IMR-90 (cell line): Measurements from ENCODE around the gene CD244. TPM values are rescaled to one million over a fixed set of nuclear protein-coding genes. Genes with fewer than 3 reads are reported as not detected.

ENCODE experiments used
- ATAC-seq: fragments of 200-7000 bp; cut with Tn5 transposase; 2 replicates; pipeline ENCODE4 v1.9.1; 2020; ENCODE audit warnings: low read depth, mild to moderate bottlenecking, moderate library complexity
- BruUV-seq: library from RNA; stranded (reverse); fragments of 400-500 nt; replicated peaks from 2 replicates; lab custom pipeline; 2021; lab: Mats Ljungman, UMichigan
- CTCF ChIA-PET: fragments of 300-600 bp; formaldehyde crosslinking; extraction: SDS; loops from one replicate; lab custom pipeline; 2021; ENCODE audit warnings: antibody characterized with exemption; lab: Yijun Ruan, JAX
- POLR2A ChIA-PET: fragments of 300-600 bp; sonication (Branson Sonifier 250); formaldehyde crosslinking; loops from one replicate; lab custom pipeline; 2022; ENCODE audit warnings: antibody characterized with exemption; ENCODE audit not compliant: unreplicated experiment; lab: Charles Lee
- DNase-seq: peaks from one replicate; pipeline ENCODE4 v3.0.0; 2013
- H2AFZ ChIP-seq: replicated peaks from 2 replicates; pipeline ENCODE3; 2013; ENCODE audit warnings: low read length, mild to moderate bottlenecking; ENCODE audit not compliant: poor library complexity
- H2AK5ac ChIP-seq: 2 replicates; pipeline ENCODE4 v1.6.1; 2013; ENCODE audit warnings: low read depth, low read length, inconsistent platforms
- H2AK9ac ChIP-seq: replicated peaks from 2 replicates; pipeline ENCODE3; 2013; ENCODE audit warnings: mild to moderate bottlenecking, low read depth, low read length, moderate library complexity; ENCODE audit not compliant: poor library complexity
- H2BK120ac ChIP-seq: 2 replicates; pipeline ENCODE4 v1.6.1; 2013; ENCODE audit warnings: low read depth, low read length, inconsistent platforms
- H2BK15ac ChIP-seq: 3 replicates; pipeline ENCODE4 v1.6.1; 2013; ENCODE audit warnings: low read depth, low read length, inconsistent platforms
- H2BK20ac ChIP-seq: 2 replicates; pipeline ENCODE4 v1.6.1; 2013; ENCODE audit warnings: low read depth, mild to moderate bottlenecking, inconsistent platforms, low read length, moderate library complexity
- H2BK5ac ChIP-seq: 2 replicates; pipeline ENCODE4 v1.6.1; 2013; ENCODE audit warnings: mild to moderate bottlenecking, low read depth, low read length, inconsistent platforms; ENCODE audit not compliant: poor library complexity, severe bottlenecking
- H3K14ac ChIP-seq: replicated peaks from 2 replicates; pipeline ENCODE4 v1.6.1; 2013; ENCODE audit warnings: low read depth, low read length, inconsistent platforms
- H3K18ac ChIP-seq: 2 replicates; pipeline ENCODE4 v1.6.1; 2013; ENCODE audit warnings: low read depth, low read length, control low read depth
- H3K23ac ChIP-seq: 2 replicates; pipeline ENCODE4 v1.6.1; 2013; ENCODE audit warnings: low read depth, low read length, inconsistent platforms
- H3K27ac ChIP-seq: 2 replicates; pipeline ENCODE4 v1.5.1; 2013; ENCODE audit warnings: mild to moderate bottlenecking, control low read depth, low read length; ENCODE audit not compliant: insufficient read depth
- H3K27me3 ChIP-seq: 2 replicates; pipeline ENCODE4 v1.6.1; 2013; ENCODE audit warnings: low read length; ENCODE audit not compliant: control insufficient read depth, insufficient read depth
- H3K36me3 ChIP-seq: 2 replicates; pipeline ENCODE4 v1.6.1; 2013; ENCODE audit warnings: low read length, mixed read lengths; ENCODE audit not compliant: control insufficient read depth, insufficient read depth
- H3K4ac ChIP-seq: 2 replicates; pipeline ENCODE4 v1.6.1; 2013; ENCODE audit warnings: low read depth, low read length, inconsistent platforms
- H3K4me1 ChIP-seq: 2 replicates; pipeline ENCODE4 v1.6.1; 2013; ENCODE audit warnings: low read length, mixed read lengths; ENCODE audit not compliant: control insufficient read depth, insufficient read depth
- H3K4me2 ChIP-seq: 2 replicates; pipeline ENCODE4 v1.6.1; 2013; ENCODE audit warnings: low read depth, mild to moderate bottlenecking, control low read depth, low read length, moderate library complexity
- H3K4me3 ChIP-seq: 2 replicates; pipeline ENCODE4 v1.5.1; 2013; ENCODE audit warnings: low read depth, mild to moderate bottlenecking, control low read depth, low read length, moderate library complexity; ENCODE audit not compliant: insufficient read depth
- H3K56ac ChIP-seq: 2 replicates; pipeline ENCODE4 v1.6.1; 2013; ENCODE audit warnings: low read length, inconsistent platforms; ENCODE audit not compliant: insufficient read depth; ENCODE audit errors: extremely low read depth
- H3K79me1 ChIP-seq, 2 experiments: 2 replicates each; pipeline ENCODE4 v1.6.1; 2013; ENCODE audit warnings: low read length in 2 of 2, inconsistent platforms in 1 of 2, low read depth in 1 of 2
- H3K9ac ChIP-seq: 2 replicates; pipeline ENCODE4 v1.6.1; 2013; ENCODE audit warnings: low read depth, low read length, control low read depth
- H3K9me1 ChIP-seq: 2 replicates; pipeline ENCODE4 v1.6.1; 2013; ENCODE audit warnings: low read length, inconsistent platforms; ENCODE audit not compliant: insufficient read depth
- H3K9me3 ChIP-seq: 2 replicates; pipeline ENCODE4 v1.6.1; 2013; ENCODE audit warnings: low read length; ENCODE audit not compliant: control insufficient read depth, insufficient read depth
- H4K20me1 ChIP-seq: 2 replicates; pipeline ENCODE4 v1.6.1; 2013; ENCODE audit warnings: low read length, inconsistent platforms; ENCODE audit not compliant: insufficient read depth
- H4K5ac ChIP-seq: 2 replicates; pipeline ENCODE4 v1.6.1; 2013; ENCODE audit warnings: mild to moderate bottlenecking, low read depth, low read length, control low read depth
- H4K8ac ChIP-seq, 2 experiments: 2 replicates each; pipeline ENCODE4 v1.6.1; 2013; ENCODE audit warnings: low read depth in 2 of 2, low read length in 2 of 2, control low read depth in 1 of 2, inconsistent platforms in 1 of 2
- H4K91ac ChIP-seq: 2 replicates; pipeline ENCODE4 v1.6.1; 2013; ENCODE audit warnings: low read depth, low read length, inconsistent platforms; ENCODE audit not compliant: insufficient read depth
- BHLHE40 ChIP-seq: fragments of 150-350 bp; IDR thresholded peaks from 2 replicates; pipeline ENCODE4 v1.6.1; 2016; ENCODE audit warnings: mild to moderate bottlenecking, low read depth, low read length
- CEBPB ChIP-seq: IDR thresholded peaks from 2 replicates; pipeline ENCODE4 v1.6.1; 2012; ENCODE audit warnings: low read depth, low read length, improper control_type of control experiment
- CHD1 ChIP-seq: IDR thresholded peaks from 2 replicates; pipeline ENCODE4 v1.6.1; 2012; ENCODE audit warnings: low read depth, low read length, improper control_type of control experiment
- FOS ChIP-seq: fragments of 150-350 bp; IDR thresholded peaks from 2 replicates; pipeline ENCODE4 v1.6.1; 2016; ENCODE audit warnings: low read depth, low read length
- MAFK ChIP-seq: IDR thresholded peaks from 2 replicates; pipeline ENCODE4 v1.6.1; 2012; ENCODE audit warnings: low read depth, low read length, improper control_type of control experiment
- MAZ ChIP-seq: IDR thresholded peaks from 2 replicates; pipeline ENCODE4 v1.6.1; 2012; ENCODE audit warnings: low read depth, mild to moderate bottlenecking, low read length, improper control_type of control experiment, moderate library complexity, borderline replicate concordance
- MXI1 ChIP-seq: IDR thresholded peaks from 2 replicates; pipeline ENCODE4 v1.6.1; 2012; ENCODE audit warnings: low read depth, mild to moderate bottlenecking, low read length, moderate library complexity, borderline replicate concordance
- POLR2A ChIP-seq: IDR thresholded peaks from 2 replicates; pipeline ENCODE4 v1.6.1; 2012; ENCODE audit warnings: mild to moderate bottlenecking, low read depth, low read length
- RCOR1 ChIP-seq: IDR thresholded peaks from 2 replicates; pipeline ENCODE4 v1.6.1; 2012; ENCODE audit warnings: mild to moderate bottlenecking, low read length, improper control_type of control experiment; ENCODE audit not compliant: insufficient replicate concordance
- RFX5 ChIP-seq: IDR thresholded peaks from 2 replicates; pipeline ENCODE4 v1.8.0; 2012; ENCODE audit warnings: low read depth, mild to moderate bottlenecking, low read length, moderate library complexity
- SMC3 ChIP-seq: fragments of 150-350 bp; IDR thresholded peaks from 2 replicates; pipeline ENCODE4 v1.6.1; 2016; ENCODE audit warnings: low read depth, mild to moderate bottlenecking, antibody characterized with exemption, low read length, moderate library complexity
- whole genome bisulfite sequencing, 2 experiments: methylation state at CpG; one replicate each; pipeline versions ENCODE4 v1.1.5 to v1.1.7; 2013; ENCODE audit warnings: missing lambda C conversion rate in 2 of 2; ENCODE audit not compliant: insufficient read length in 1 of 2; ENCODE audit errors: extremely low coverage in 2 of 2; 5-methylcytosine and 5-hydroxymethylcytosine counted together
- dilution Hi-C: fragments of 300-500 bp; cut with HindIII; formaldehyde crosslinking; loops from one replicate; pipeline ENCODE4 v1.14.3; 2018; ENCODE audit warnings: low sequenced_read_pairs; ENCODE audit not compliant: unreplicated experiment
- in situ Hi-C: fragments of 300-500 bp; cut with MboI; formaldehyde crosslinking; loops from 3 replicates; pipeline ENCODE4 v1.14.3; 2019; ENCODE audit warnings: low sequenced_read_pairs, inconsistent platforms, mixed read lengths
- intact Hi-C: fragments of 100-400 bp; cut with micrococcal nuclease; formaldehyde crosslinking; loops from 2 replicates; pipeline ENCODE4 v1.10.0; 2022
- polyA plus RNA-seq, 3 experiments: library from polyadenylated mRNA; depleted of rRNA; stranded (reverse); fragments of >200 nt; gene quantifications; 2 replicates each; pipeline ENCODE4 v1.2.3, GENCODE V29; 2012; ENCODE audit warnings: low replicate concordance in 1 of 3
- total RNA-seq: library from RNA; depleted of rRNA; stranded (reverse); fragments of >200 nt; gene quantifications from 2 replicates; pipeline ENCODE4 v1.2.3, GENCODE V29; 2012
- TF ChIP-seq, protein P1 (sequence below): fragments of 150-350 bp; IDR thresholded peaks from 2 replicates; pipeline ENCODE4 v1.6.1; 2016; ENCODE audit warnings: low read depth, mild to moderate bottlenecking, low read length, moderate library complexity, borderline replicate concordance
- TF ChIP-seq, protein P2 (sequence below): conservative IDR thresholded peaks from 2 replicates; pipeline ENCODE4 v1.5.1; 2012; ENCODE audit warnings: mild to moderate bottlenecking, low read depth, low read length, improper control_type of control experiment
- TF ChIP-seq, protein P3 (sequence below): fragments of 150-350 bp; IDR thresholded peaks from 2 replicates; pipeline ENCODE4 v1.6.1; 2017; ENCODE audit warnings: mild to moderate bottlenecking, antibody characterized with exemption, low read length, low read depth

Gene CD244
- total and polyA plus RNA-seq, 2 of the 4 experiments (the other 2 are of a cell fraction) = not detected

DNA sequence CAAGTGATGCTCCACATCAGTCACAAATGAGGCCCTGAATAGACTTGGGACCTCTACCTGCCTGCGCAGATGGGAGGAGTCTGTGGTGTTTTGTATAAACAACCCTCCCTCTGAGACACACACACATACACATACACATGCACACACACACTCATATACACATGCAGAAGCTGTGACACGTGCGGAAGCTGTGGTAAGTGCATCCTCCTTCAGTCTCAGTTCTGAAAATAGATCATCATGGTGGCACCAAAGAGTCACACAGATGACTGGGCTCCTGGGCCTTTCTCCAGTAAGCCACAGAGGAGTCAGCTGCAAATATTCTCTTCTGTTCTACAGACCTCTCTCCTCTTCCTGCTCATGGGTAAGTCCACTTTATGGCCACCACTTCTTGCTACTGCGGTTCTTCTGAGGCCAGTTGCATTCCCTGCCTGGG, 66.7 kb downstream of the CD244 start, which contains the start of gene LY9:
LY9 (plus strand) TSS at position 224 of the 433 bp plus-strand sequence; CDS start at position 238, 14 bp downstream.
- ChIA-PET CTCF (no interaction called here), POLR2A (no interaction called here)
- H2BK5ac ChIP-seq = no peak within 1 kb of the TSS
- H3K9ac ChIP-seq = no peak within 1 kb of the TSS
- H4K5ac ChIP-seq = no peak within 1 kb of the TSS
- H2AK9ac ChIP-seq = no peak within 1 kb of the TSS
- ATAC-seq = no peak
- no peak within 1 kb of the TSS for H2BK15ac ChIP-seq
- H3K23ac ChIP-seq = no peak within 1 kb of the TSS
- H3K9me1 ChIP-seq = no peaks in the 10 kb centered on the region
- 80% methylated on average over 2 of the region's 4 CpGs; no CpG with 5 or more reads in 1 of the 2 experiments for whole genome bisulfite sequencing, 2 experiments
- no peak within 1 kb of the TSS for H4K8ac ChIP-seq
- no peak within 1 kb of the TSS for H3K56ac ChIP-seq
- H3K4ac ChIP-seq = no peak within 1 kb of the TSS
- no TSS peak for BruUV-seq
- H3K14ac ChIP-seq = no peak within 1 kb of the TSS
- no peak within 1 kb of the TSS for H3K27ac ChIP-seq
- H3K18ac ChIP-seq = no peak within 1 kb of the TSS
- dilution Hi-C loops = no loop called here
- H2BK120ac ChIP-seq = no peak within 1 kb of the TSS
- no peak for DNase-seq
- intact Hi-C loops = no loop called here
- H3K9me3 ChIP-seq = no peaks in the 10 kb centered on the region
- H3K79me1 ChIP-seq = no peaks in the 10 kb centered on the region
- no peak within 1 kb of the TSS for H2BK20ac ChIP-seq
- H2AFZ ChIP-seq = no peak within 1 kb of the TSS
- in situ Hi-C loops = no loop called here
- H3K4me3 ChIP-seq = no peak within 1 kb of the TSS
- H3K4me1 ChIP-seq = no peaks in the 10 kb centered on the region
- no peak for TF ChIP-seq FOS
- TF ChIP-seq CEBPB = no peak
- TF ChIP-seq POLR2A = no peak
- no peak for TF ChIP-seq MAFK
- no peak for TF ChIP-seq SMC3
- TF ChIP-seq BHLHE40 = no peak
- TF ChIP-seq MAZ = no peak
- TF ChIP-seq MXI1 = no peak
- TF ChIP-seq RCOR1 = no peak
- TF ChIP-seq, protein P1, sequence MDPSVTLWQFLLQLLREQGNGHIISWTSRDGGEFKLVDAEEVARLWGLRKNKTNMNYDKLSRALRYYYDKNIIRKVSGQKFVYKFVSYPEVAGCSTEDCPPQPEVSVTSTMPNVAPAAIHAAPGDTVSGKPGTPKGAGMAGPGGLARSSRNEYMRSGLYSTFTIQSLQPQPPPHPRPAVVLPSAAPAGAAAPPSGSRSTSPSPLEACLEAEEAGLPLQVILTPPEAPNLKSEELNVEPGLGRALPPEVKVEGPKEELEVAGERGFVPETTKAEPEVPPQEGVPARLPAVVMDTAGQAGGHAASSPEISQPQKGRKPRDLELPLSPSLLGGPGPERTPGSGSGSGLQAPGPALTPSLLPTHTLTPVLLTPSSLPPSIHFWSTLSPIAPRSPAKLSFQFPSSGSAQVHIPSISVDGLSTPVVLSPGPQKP = no peak
- TF ChIP-seq RFX5 = no peak
- TF ChIP-seq CHD1 = no peak
- TF ChIP-seq, protein P2, sequence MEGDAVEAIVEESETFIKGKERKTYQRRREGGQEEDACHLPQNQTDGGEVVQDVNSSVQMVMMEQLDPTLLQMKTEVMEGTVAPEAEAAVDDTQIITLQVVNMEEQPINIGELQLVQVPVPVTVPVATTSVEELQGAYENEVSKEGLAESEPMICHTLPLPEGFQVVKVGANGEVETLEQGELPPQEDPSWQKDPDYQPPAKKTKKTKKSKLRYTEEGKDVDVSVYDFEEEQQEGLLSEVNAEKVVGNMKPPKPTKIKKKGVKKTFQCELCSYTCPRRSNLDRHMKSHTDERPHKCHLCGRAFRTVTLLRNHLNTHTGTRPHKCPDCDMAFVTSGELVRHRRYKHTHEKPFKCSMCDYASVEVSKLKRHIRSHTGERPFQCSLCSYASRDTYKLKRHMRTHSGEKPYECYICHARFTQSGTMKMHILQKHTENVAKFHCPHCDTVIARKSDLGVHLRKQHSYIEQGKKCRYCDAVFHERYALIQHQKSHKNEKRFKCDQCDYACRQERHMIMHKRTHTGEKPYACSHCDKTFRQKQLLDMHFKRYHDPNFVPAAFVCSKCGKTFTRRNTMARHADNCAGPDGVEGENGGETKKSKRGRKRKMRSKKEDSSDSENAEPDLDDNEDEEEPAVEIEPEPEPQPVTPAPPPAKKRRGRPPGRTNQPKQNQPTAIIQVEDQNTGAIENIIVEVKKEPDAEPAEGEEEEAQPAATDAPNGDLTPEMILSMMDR = no peak
- TF ChIP-seq, protein P3, sequence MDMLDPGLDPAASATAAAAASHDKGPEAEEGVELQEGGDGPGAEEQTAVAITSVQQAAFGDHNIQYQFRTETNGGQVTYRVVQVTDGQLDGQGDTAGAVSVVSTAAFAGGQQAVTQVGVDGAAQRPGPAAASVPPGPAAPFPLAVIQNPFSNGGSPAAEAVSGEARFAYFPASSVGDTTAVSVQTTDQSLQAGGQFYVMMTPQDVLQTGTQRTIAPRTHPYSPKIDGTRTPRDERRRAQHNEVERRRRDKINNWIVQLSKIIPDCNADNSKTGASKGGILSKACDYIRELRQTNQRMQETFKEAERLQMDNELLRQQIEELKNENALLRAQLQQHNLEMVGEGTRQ = no peak
- no peaks in the 10 kb centered on the region for H3K27me3 ChIP-seq
- no peak within 1 kb of the TSS for H2AK5ac ChIP-seq
- no peaks in the 10 kb centered on the region for H4K20me1 ChIP-seq
- H3K4me2 ChIP-seq = no peak within 1 kb of the TSS
- no peak within 1 kb of the TSS for H4K91ac ChIP-seq
- no peaks in the 10 kb centered on the region for H3K36me3 ChIP-seq
